ENCODE data around the gene FAM32A.

Gene FAM32A

DNA sequence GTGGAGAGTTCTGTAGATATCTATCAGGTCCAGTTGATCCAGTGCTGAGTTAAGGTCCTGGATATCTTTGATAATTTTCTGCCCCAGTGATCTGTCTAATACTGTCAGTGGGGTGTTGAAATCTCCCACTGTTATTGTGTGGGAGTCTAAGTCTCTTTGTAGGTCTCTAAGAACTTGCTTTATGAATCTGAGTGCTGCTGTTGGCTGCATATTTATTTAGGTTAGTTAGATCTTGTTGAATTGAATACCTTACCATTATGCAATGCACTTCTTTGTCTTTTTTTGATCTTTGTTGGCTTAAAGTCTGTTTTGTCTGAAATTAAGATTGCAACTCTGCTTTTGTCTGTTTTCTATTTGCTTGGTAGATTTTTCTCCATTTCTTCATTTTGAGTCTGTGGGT is 27.9 kb downstream of the FAM32A start:
- DNase-seq (ENCODE audit: low read depth) = no peak
- TF ChIP-seq, protein P1, sequence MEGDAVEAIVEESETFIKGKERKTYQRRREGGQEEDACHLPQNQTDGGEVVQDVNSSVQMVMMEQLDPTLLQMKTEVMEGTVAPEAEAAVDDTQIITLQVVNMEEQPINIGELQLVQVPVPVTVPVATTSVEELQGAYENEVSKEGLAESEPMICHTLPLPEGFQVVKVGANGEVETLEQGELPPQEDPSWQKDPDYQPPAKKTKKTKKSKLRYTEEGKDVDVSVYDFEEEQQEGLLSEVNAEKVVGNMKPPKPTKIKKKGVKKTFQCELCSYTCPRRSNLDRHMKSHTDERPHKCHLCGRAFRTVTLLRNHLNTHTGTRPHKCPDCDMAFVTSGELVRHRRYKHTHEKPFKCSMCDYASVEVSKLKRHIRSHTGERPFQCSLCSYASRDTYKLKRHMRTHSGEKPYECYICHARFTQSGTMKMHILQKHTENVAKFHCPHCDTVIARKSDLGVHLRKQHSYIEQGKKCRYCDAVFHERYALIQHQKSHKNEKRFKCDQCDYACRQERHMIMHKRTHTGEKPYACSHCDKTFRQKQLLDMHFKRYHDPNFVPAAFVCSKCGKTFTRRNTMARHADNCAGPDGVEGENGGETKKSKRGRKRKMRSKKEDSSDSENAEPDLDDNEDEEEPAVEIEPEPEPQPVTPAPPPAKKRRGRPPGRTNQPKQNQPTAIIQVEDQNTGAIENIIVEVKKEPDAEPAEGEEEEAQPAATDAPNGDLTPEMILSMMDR (conservative IDR thresholded peaks at IDR 0.05; ENCODE audit: low read length) = no peak
- no peak overlapping the region for H3K4me3 ChIP-seq (ENCODE audit: low read length)

DNA sequence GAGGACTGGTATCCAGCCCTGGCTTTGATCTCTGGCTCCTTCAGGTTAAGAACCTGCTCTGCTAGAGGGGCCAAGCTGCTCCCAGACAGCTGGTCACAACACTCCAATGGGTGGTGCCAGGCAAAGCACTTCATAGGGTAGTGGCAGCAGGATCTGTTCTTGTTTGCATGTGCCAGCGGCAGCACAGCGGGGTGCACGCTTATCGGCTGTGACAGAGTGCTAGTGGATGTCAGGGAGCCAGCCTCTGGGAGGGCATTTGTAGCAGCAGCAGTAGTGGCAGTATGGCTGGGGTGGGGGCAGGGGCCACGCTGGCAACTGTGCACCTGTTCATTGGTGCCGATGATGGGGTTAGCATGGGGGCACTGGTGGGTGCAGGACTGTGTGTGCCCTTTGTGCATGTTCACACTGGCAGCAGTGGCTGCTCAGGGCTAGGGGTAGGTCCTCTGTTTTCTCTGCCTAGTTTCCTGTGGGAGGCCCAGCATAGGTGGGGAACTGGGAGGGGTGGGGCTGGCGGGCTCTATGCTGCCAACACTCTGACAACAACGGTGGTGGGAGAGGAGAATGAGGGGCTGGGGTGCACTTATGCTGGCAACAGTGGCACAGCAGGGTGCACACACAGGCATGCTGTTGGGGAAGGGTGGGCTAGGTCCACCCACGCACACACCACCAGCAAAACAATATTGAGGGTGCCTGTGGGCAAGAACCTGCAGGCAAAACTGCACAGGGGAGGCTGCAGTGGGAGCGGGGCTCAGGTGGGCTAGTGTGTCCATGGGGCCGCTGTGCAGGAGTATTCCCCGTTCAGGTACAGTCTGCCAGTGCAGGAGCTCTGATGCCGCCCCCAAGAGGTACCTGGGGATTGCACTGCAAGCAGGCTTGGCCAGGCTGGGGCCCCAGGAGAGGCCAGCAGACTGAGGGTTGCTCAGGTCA is 31.8 kb downstream of the FAM32A start:
- DNase-seq (ENCODE audit: low read depth) = no peak
- TF ChIP-seq, protein P1 (conservative IDR thresholded peaks at IDR 0.05; ENCODE audit: low read length) = no peak
- no peak overlapping the region for H3K4me3 ChIP-seq (ENCODE audit: low read length)

DNA sequence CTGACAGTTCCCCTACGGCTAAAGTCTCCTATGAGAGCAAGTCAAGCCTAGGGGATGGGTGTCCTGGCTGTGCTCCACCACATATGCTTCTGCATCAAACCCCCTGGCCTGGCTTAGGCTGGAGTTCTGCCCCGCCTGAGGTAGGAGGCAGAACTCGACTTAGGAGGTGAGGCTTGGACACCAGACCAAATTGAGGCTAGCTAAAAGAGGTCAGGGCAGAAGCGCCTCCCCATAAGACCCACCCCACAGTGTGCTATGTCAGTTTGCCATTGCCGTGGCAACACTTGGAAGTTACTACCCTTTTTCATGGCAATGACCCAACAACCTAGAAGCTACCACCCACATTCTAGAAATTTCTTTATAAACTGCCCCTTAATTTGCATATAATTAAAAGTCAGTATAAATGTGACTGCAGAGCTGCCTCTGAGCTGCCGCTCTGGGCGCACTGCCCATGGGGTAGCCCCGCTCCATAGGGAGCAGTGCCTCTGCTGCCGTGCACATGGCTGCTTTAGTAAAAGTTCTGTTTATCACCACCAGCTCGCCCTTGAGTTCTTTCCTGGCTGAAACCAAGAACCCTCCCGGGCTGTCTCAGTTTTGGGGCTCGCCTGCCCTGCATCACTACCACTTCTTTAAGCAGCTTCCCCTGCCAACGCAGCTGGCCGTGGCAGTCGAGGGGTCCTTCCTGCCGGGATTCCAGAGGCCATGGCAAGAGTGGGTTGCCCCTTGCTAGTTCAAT is 32.7 kb downstream of the FAM32A start:
- TF ChIP-seq, protein P1 (conservative IDR thresholded peaks at IDR 0.05; ENCODE audit: low read length) = no peak
- no peak overlapping the region for H3K4me3 ChIP-seq (ENCODE audit: low read length)
- DNase-seq (ENCODE audit: low read depth) = no peak

DNA sequence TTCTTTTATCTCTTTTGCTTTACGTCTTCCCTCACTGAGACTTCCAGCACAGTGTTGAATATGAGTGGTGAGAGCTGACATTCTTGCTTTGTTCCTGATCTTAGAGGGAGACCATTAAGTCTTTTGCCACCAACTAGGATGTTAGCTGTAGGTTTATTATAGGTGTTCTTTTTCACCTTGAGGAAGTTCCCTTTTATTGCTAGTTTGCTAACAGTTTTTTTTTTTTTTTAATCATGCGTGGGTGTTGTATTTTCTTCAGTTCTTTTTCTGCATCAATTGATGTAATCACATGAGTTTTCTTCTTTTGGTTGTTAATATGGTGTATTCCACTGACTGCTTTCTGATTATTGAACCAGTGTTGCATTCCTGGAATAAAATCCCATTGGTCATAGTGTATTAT is 33.6 kb downstream of the FAM32A start:
- H3K4me3 ChIP-seq (ENCODE audit: low read length) = no peak overlapping the region
- TF ChIP-seq, protein P1 (conservative IDR thresholded peaks at IDR 0.05; ENCODE audit: low read length) = no peak
- no peak for DNase-seq (ENCODE audit: low read depth)

GRCh38 chr19:16222806-16223205 is 37.6 kb downstream of the FAM32A start:
- DNase-seq (ENCODE audit: low read depth) = peak; percentile 36
- H3K4me3 ChIP-seq (ENCODE audit: low read length) = no peak overlapping the region
- TF ChIP-seq, protein P1 (conservative IDR thresholded peaks at IDR 0.05; ENCODE audit: low read length) = no peak

- DNase-seq (ENCODE audit: low read depth) = no peak
- TF ChIP-seq, protein P1 (conservative IDR thresholded peaks at IDR 0.05; ENCODE audit: low read length) = no peak
- no peak overlapping the region for H3K4me3 ChIP-seq (ENCODE audit: low read length)
These were observed 38.5 kb downstream of the FAM32A start for GRCh38 chr19:16223746-16224145.

Measured in AG10803 (cell line).